ENCODE data around the gene SORCS2.

Gene SORCS2

DNA sequence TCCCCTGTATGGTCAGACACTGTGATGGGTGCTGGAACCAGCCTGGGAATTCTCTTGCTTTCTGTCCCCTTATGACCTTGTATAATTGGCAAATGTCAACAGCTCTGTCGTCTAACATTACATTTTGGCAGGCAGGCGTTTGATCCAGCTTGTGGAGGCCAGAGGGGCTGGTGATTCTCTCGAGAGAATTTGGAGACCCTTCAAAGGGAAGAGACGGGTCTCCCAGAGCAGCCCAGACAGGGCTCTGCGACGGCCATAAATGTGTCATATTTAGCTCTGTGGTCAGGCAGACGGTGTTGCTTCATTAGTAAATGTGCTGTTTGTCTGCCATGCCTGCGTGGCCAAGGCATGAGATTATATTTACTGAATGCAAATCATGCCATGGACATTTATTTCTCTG, 68.7 kb downstream of the SORCS2 start:
- Histone ChIP-seq H3K9me2 (replicated peaks; ENCODE audit: control insufficient read depth, low read length) (no peaks in the 10 kb centered on the region), H3K27ac (ENCODE audit: low read depth, low read length) (no peak overlapping the region), H3K4me3 (ENCODE audit: low read length) (no peak overlapping the region), H3K36me3 (ENCODE audit: control insufficient read depth, low read length) (no peaks in the 10 kb centered on the region), H3K79me2 (ENCODE audit: control insufficient read depth, low read length) (no peaks in the 10 kb centered on the region), H3K4me1 (ENCODE audit: control insufficient read depth, low read length) (no peaks in the 10 kb centered on the region), H3K4me2 (ENCODE audit: low read length) (no peak overlapping the region), H4K20me1 (ENCODE audit: control insufficient read depth, insufficient read depth, low read depth, low read length) (no peaks in the 10 kb centered on the region), H3F3A (ENCODE audit: control insufficient read depth, insufficient read depth) (no peaks in the 10 kb centered on the region), H3K27me3 (ENCODE audit: control insufficient read depth, low read length) (peaks cover 7% of the 10 kb centered on the region), H3K9me3 (ENCODE audit: control insufficient read depth, insufficient read depth, low read length) (no peaks in the 10 kb centered on the region)
- TF ChIP-seq, protein P1, sequence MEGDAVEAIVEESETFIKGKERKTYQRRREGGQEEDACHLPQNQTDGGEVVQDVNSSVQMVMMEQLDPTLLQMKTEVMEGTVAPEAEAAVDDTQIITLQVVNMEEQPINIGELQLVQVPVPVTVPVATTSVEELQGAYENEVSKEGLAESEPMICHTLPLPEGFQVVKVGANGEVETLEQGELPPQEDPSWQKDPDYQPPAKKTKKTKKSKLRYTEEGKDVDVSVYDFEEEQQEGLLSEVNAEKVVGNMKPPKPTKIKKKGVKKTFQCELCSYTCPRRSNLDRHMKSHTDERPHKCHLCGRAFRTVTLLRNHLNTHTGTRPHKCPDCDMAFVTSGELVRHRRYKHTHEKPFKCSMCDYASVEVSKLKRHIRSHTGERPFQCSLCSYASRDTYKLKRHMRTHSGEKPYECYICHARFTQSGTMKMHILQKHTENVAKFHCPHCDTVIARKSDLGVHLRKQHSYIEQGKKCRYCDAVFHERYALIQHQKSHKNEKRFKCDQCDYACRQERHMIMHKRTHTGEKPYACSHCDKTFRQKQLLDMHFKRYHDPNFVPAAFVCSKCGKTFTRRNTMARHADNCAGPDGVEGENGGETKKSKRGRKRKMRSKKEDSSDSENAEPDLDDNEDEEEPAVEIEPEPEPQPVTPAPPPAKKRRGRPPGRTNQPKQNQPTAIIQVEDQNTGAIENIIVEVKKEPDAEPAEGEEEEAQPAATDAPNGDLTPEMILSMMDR (IDR thresholded peaks at IDR 0.05; ENCODE audit: low read depth, low read length, poor library complexity, severe bottlenecking), result no peak
- no peak for TF ChIP-seq EZH2phosphoT487 (IDR thresholded peaks at IDR 0.05; ENCODE audit: borderline replicate concordance, low read length)

DNA sequence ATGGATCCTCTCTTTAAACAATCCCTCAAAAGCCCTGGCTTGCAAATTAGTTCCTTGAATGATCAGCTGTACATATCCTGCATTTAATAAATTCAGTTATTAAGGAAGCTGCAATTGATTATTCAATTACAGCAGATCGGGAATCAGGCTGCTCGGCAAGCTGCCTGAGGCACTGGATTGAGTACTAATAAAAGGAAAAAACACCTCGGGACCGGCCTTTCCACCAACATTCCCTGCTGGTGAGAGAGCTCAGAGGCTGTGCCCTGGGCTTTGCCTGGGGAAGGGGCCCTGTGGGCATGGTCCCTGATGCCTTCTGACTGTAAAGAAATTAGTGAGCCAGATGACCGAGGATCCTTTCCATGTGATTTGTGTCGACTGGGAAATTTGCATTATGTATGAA, 69.2 kb downstream of the SORCS2 start:
- H3K9me2 ChIP-seq (replicated peaks; ENCODE audit: control insufficient read depth, low read length), result no peaks in the 10 kb centered on the region
- H3K4me3 ChIP-seq (ENCODE audit: low read length), result no peak overlapping the region
- H3K4me2 ChIP-seq (ENCODE audit: low read length), result no peak overlapping the region
- H4K20me1 ChIP-seq (ENCODE audit: control insufficient read depth, insufficient read depth, low read depth, low read length), result no peaks in the 10 kb centered on the region
- no peak overlapping the region for H3K27ac ChIP-seq (ENCODE audit: low read depth, low read length)
- H3K79me2 ChIP-seq (ENCODE audit: control insufficient read depth, low read length), result no peaks in the 10 kb centered on the region
- H3K36me3 ChIP-seq (ENCODE audit: control insufficient read depth, low read length), result no peaks in the 10 kb centered on the region
- H3K9me3 ChIP-seq (ENCODE audit: control insufficient read depth, insufficient read depth, low read length), result no peaks in the 10 kb centered on the region
- no peaks in the 10 kb centered on the region for H3F3A ChIP-seq (ENCODE audit: control insufficient read depth, insufficient read depth)
- TF ChIP-seq EZH2phosphoT487 (IDR thresholded peaks at IDR 0.05; ENCODE audit: borderline replicate concordance, low read length), result no peak
- TF ChIP-seq, protein P1 (IDR thresholded peaks at IDR 0.05; ENCODE audit: low read depth, low read length, poor library complexity, severe bottlenecking), result no peak
- no peaks in the 10 kb centered on the region for H3K4me1 ChIP-seq (ENCODE audit: control insufficient read depth, low read length)
- H3K27me3 ChIP-seq (ENCODE audit: control insufficient read depth, low read length), result peaks cover 7% of the 10 kb centered on the region

DNA sequence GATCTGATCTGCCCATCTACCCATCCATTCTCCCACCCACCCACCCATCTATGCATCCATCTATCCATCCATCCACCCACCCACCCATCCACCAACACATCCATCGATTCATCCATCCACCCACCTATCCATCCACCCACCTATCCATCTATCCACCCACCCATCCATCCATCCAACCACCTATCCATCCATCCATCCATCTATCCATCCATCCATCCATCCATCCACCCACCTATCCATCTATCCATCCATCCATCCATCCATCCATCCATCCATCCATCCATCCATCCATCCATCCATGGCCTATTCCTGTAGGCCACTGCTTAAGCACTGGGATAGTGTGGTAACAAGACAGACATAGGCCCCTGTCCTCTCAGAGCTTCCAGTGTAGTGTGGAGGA, 69.8 kb downstream of the SORCS2 start:
- Histone ChIP-seq H4K20me1 (ENCODE audit: control insufficient read depth, insufficient read depth, low read depth, low read length) (no peaks in the 10 kb centered on the region), H3F3A (ENCODE audit: control insufficient read depth, insufficient read depth) (no peaks in the 10 kb centered on the region), H3K4me2 (ENCODE audit: low read length) (no peak overlapping the region), H3K9me3 (ENCODE audit: control insufficient read depth, insufficient read depth, low read length) (no peaks in the 10 kb centered on the region), H3K27ac (ENCODE audit: low read depth, low read length) (no peak overlapping the region), H3K36me3 (ENCODE audit: control insufficient read depth, low read length) (no peaks in the 10 kb centered on the region), H3K9me2 (replicated peaks; ENCODE audit: control insufficient read depth, low read length) (no peaks in the 10 kb centered on the region), H3K79me2 (ENCODE audit: control insufficient read depth, low read length) (no peaks in the 10 kb centered on the region), H3K27me3 (ENCODE audit: control insufficient read depth, low read length) (peaks cover 7% of the 10 kb centered on the region), H3K4me1 (ENCODE audit: control insufficient read depth, low read length) (no peaks in the 10 kb centered on the region), H3K4me3 (ENCODE audit: low read length) (no peak overlapping the region)
- no peak for TF ChIP-seq EZH2phosphoT487 (IDR thresholded peaks at IDR 0.05; ENCODE audit: borderline replicate concordance, low read length)
- TF ChIP-seq, protein P1 (IDR thresholded peaks at IDR 0.05; ENCODE audit: low read depth, low read length, poor library complexity, severe bottlenecking), result no peak

DNA sequence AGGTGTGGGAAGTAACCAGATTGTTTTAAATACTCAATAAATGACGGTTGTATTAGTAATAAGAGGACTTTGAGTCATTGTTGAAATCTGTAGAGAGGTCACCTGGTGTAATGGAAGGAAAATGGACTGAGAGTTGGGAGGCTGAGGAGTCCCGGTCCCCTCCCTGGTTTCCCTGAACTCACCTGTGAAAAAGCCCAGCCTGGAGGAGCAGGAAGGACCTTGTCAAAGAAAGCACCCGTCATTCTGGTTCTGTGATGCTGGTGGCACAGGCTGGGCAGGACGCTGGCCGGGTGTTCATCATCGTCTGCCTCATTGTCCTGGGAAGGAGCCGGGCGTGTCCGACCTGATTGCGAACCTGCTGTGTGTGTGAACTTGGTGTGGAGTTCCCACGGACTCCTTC, 70.8 kb downstream of the SORCS2 start:
- no peak overlapping the region for H3K4me2 ChIP-seq (ENCODE audit: low read length)
- no peak overlapping the region for H3K4me3 ChIP-seq (ENCODE audit: low read length)
- H3K79me2 ChIP-seq (ENCODE audit: control insufficient read depth, low read length), result no peaks in the 10 kb centered on the region
- H3K36me3 ChIP-seq (ENCODE audit: control insufficient read depth, low read length), result no peaks in the 10 kb centered on the region
- H3K4me1 ChIP-seq (ENCODE audit: control insufficient read depth, low read length), result no peaks in the 10 kb centered on the region
- H3K27ac ChIP-seq (ENCODE audit: low read depth, low read length), result no peak overlapping the region
- H4K20me1 ChIP-seq (ENCODE audit: control insufficient read depth, insufficient read depth, low read depth, low read length), result no peaks in the 10 kb centered on the region
- H3K9me3 ChIP-seq (ENCODE audit: control insufficient read depth, insufficient read depth, low read length), result no peaks in the 10 kb centered on the region
- no peaks in the 10 kb centered on the region for H3K9me2 ChIP-seq (replicated peaks; ENCODE audit: control insufficient read depth, low read length)
- H3F3A ChIP-seq (ENCODE audit: control insufficient read depth, insufficient read depth), result no peaks in the 10 kb centered on the region
- TF ChIP-seq, protein P1 (IDR thresholded peaks at IDR 0.05; ENCODE audit: low read depth, low read length, poor library complexity, severe bottlenecking), result no peak
- TF ChIP-seq EZH2phosphoT487 (IDR thresholded peaks at IDR 0.05; ENCODE audit: borderline replicate concordance, low read length), result no peak
- H3K27me3 ChIP-seq (ENCODE audit: control insufficient read depth, low read length), result peaks cover 7% of the 10 kb centered on the region

Measured in DOHH2 (cell line).